Activated CD8-positive, alpha-beta T cell treated with anti-CD3 and anti-CD28 coated beads, Interleukin-2, amount 10 ng/mL, durations not matched to agents 7 days and 5 days (primary cell): ENCODE results near the gene USP17L26. TPM values are rescaled to one million over a fixed set of nuclear protein-coding genes. Genes with fewer than 3 reads are reported as not detected.
A peak's percentile ranks its signal among the peaks of the same experiment; 100 is the strongest.
"Not testable (repeated sequence)": the region's sequence is repeated elsewhere in the genome, so short reads cannot be mapped to it uniquely, and the experiment has no call there.

Source experiments
- ATAC-seq: fragments of 150-1000 bp; cut with Tn5 transposase; one replicate; pipeline ENCODE4 v1.10.0; 2021; ENCODE audit warnings: moderate library complexity
- CTCF ChIA-PET: fragments of 350-600 bp; sonication (Branson Sonifier 250); formaldehyde crosslinking; loops from one replicate; lab custom pipeline; 2021; ENCODE audit warnings: antibody characterized with exemption; lab: Charles Lee
- POLR2A ChIA-PET: fragments of 350-600 bp; sonication (Branson Sonifier 250); formaldehyde crosslinking; loops from one replicate; lab custom pipeline; 2021; ENCODE audit warnings: antibody characterized with exemption; lab: Charles Lee
- DNase-seq: peaks from one replicate; pipeline ENCODE4 v3.0.0-alpha.2; 2020
- H3K27ac Mint-ChIP-seq: one replicate; pipeline ENCODE4 v1.8.0; 2021; ENCODE audit warnings: mild to moderate bottlenecking, mixed read lengths
- H3K27me3 Mint-ChIP-seq: one replicate; pipeline ENCODE4 v1.8.0; 2021; ENCODE audit warnings: low read depth, mixed read lengths
- H3K36me3 Mint-ChIP-seq: one replicate; pipeline ENCODE4 v1.8.0; 2021; ENCODE audit warnings: low read depth, mixed read lengths
- H3K4me1 Mint-ChIP-seq: one replicate; pipeline ENCODE4 v1.8.0; 2021; ENCODE audit warnings: low read depth, mixed read lengths
- H3K4me3 Mint-ChIP-seq: one replicate; pipeline ENCODE4 v1.8.0; 2021; ENCODE audit warnings: mild to moderate bottlenecking, mixed read lengths
- H3K9me3 Mint-ChIP-seq: one replicate; pipeline ENCODE4 v1.8.0; 2022; ENCODE audit warnings: mixed read lengths; ENCODE audit not compliant: insufficient read depth
- total RNA-seq, 2 experiments: library from RNA; stranded (reverse); gene quantifications; one replicate each; pipeline ENCODE4 v1.2.3, GENCODE V29; 2021

The USP17L26 gene
- not detected for total RNA-seq

GRCh38 chr4:9334358-9334757, at the start of gene USP17L26:
USP17L26 (plus strand) TSS chr4:9334658; CDS start chr4:9334658, 0 bp downstream.
- CTCF ChIA-PET, H3K9me3 Mint-ChIP-seq, H3K36me3 Mint-ChIP-seq, ATAC-seq, H3K4me3 Mint-ChIP-seq, H3K27ac Mint-ChIP-seq, POLR2A ChIA-PET, H3K27me3 Mint-ChIP-seq, H3K4me1 Mint-ChIP-seq, DNase-seq: not testable (repeated sequence)

- H3K9me3 Mint-ChIP-seq, DNase-seq, H3K4me3 Mint-ChIP-seq, ATAC-seq, H3K27ac Mint-ChIP-seq, H3K36me3 Mint-ChIP-seq, H3K4me1 Mint-ChIP-seq, CTCF ChIA-PET, POLR2A ChIA-PET, H3K27me3 Mint-ChIP-seq: not testable (repeated sequence)
Measured at GRCh38 chr4:9324191-9324590, 10.3 kb upstream of the USP17L26 start.

GRCh38 chr4:9324865-9325264, 9.6 kb upstream of the USP17L26 start, which contains the start of gene USP17L24:
USP17L24 (plus strand) TSS chr4:9325165; CDS start chr4:9325165, 0 bp downstream.
- POLR2A ChIA-PET, H3K4me3 Mint-ChIP-seq, ATAC-seq, H3K4me1 Mint-ChIP-seq, DNase-seq, H3K36me3 Mint-ChIP-seq, H3K27ac Mint-ChIP-seq, H3K9me3 Mint-ChIP-seq, H3K27me3 Mint-ChIP-seq, CTCF ChIA-PET: not testable (repeated sequence)

DNA sequence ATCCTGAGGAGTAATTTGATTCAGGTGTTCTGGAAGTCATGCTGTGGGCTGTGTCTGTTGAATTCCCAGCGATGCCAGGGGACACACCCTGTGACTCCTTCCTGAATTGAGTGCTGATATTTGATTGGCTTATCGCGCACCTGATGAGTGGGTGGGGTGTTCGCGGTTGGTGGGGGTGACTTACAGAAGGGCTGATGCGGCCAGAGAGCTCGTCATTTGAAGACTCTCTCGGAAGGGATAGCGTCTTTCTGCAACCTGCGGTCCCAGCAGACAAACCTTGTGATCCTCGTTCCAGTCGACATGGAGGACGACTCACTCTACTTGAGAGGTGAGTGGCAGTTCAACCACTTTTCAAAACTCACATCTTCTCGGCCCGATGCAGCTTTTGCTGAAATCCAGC, 4.8 kb upstream of the USP17L26 start, which contains the start of gene USP17L25:
Gene USP17L25, plus strand, starts transcription at position 301 of the 400 bp plus-strand sequence. Its CDS starts 0 bp downstream, at position 301.
- H3K27me3 Mint-ChIP-seq, POLR2A ChIA-PET, H3K27ac Mint-ChIP-seq, CTCF ChIA-PET, H3K9me3 Mint-ChIP-seq, DNase-seq, H3K4me3 Mint-ChIP-seq, H3K4me1 Mint-ChIP-seq, ATAC-seq, H3K36me3 Mint-ChIP-seq: not testable (repeated sequence)

- H3K27me3 Mint-ChIP-seq, H3K4me3 Mint-ChIP-seq, H3K9me3 Mint-ChIP-seq, ATAC-seq, H3K27ac Mint-ChIP-seq, POLR2A ChIA-PET, CTCF ChIA-PET, H3K4me1 Mint-ChIP-seq, H3K36me3 Mint-ChIP-seq, DNase-seq: not testable (repeated sequence)
Measured at GRCh38 chr4:9339103-9339502, 4.6 kb downstream of the USP17L26 start, which contains the start of gene USP17L5. USP17L5 (plus strand) TSS chr4:9339403; CDS start chr4:9339403, 0 bp downstream.

DNA sequence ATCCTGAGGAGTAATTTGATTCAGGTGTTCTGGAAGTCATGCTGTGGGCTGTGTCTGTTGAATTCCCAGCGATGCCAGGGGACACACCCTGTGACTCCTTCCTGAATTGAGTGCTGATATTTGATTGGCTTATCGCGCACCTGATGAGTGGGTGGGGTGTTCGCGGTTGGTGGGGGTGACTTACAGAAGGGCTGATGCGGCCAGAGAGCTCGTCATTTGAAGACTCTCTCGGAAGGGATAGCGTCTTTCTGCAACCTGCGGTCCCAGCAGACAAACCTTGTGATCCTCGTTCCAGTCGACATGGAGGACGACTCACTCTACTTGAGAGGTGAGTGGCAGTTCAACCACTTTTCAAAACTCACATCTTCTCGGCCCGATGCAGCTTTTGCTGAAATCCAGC, 9.4 kb downstream of the USP17L26 start, which contains the start of gene USP17L27:
Gene USP17L27, plus strand, starts transcription at position 301 of the 400 bp plus-strand sequence. Its CDS starts 0 bp downstream, at position 301.
- H3K4me3 Mint-ChIP-seq, CTCF ChIA-PET, H3K27ac Mint-ChIP-seq, H3K27me3 Mint-ChIP-seq, ATAC-seq, POLR2A ChIA-PET, H3K36me3 Mint-ChIP-seq, H3K9me3 Mint-ChIP-seq, DNase-seq, H3K4me1 Mint-ChIP-seq: not testable (repeated sequence)

DNA sequence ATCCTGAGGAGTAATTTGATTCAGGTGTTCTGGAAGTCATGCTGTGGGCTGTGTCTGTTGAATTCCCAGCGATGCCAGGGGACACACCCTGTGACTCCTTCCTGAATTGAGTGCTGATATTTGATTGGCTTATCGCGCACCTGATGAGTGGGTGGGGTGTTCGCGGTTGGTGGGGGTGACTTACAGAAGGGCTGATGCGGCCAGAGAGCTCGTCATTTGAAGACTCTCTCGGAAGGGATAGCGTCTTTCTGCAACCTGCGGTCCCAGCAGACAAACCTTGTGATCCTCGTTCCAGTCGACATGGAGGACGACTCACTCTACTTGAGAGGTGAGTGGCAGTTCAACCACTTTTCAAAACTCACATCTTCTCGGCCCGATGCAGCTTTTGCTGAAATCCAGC, 14.1 kb downstream of the USP17L26 start, which contains the start of gene USP17L28:
Gene USP17L28, plus strand, starts transcription at position 301 of the 400 bp plus-strand sequence. Its CDS starts 0 bp downstream, at position 301.
- POLR2A ChIA-PET, H3K9me3 Mint-ChIP-seq, CTCF ChIA-PET, H3K27me3 Mint-ChIP-seq, H3K36me3 Mint-ChIP-seq, DNase-seq, H3K4me3 Mint-ChIP-seq, H3K4me1 Mint-ChIP-seq, H3K27ac Mint-ChIP-seq, ATAC-seq: not testable (repeated sequence)

DNA sequence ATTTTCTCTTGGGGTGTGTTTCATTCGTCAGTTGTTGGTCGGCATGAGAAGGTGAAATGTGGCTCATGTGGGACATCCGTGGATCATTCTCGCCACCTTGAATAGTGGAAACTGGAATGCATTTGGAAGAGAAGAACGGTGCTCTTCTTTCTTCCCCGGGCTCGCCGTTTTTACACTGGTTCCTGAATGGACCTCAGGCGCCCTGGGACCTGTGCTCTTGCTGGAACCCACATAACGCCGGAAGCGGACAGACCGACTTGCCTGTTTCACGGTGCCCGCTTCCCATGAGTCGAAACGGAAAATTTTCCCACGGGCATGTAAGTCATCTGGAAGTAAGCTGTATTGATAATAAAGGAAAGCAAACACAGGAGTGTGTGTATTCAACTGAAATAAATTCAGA, 16.4 kb downstream of the USP17L26 start:
- H3K4me3 Mint-ChIP-seq, H3K27ac Mint-ChIP-seq, CTCF ChIA-PET, H3K36me3 Mint-ChIP-seq, H3K9me3 Mint-ChIP-seq, DNase-seq, POLR2A ChIA-PET, ATAC-seq, H3K4me1 Mint-ChIP-seq, H3K27me3 Mint-ChIP-seq: not testable (repeated sequence)

DNA sequence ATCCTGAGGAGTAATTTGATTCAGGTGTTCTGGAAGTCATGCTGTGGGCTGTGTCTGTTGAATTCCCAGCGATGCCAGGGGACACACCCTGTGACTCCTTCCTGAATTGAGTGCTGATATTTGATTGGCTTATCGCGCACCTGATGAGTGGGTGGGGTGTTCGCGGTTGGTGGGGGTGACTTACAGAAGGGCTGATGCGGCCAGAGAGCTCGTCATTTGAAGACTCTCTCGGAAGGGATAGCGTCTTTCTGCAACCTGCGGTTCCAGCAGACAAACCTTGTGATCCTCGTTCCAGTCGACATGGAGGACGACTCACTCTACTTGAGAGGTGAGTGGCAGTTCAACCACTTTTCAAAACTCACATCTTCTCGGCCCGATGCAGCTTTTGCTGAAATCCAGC, 18.9 kb downstream of the USP17L26 start, which contains the start of gene USP17L29:
Gene USP17L29, plus strand, starts transcription at position 301 of the 400 bp plus-strand sequence. Its CDS starts 0 bp downstream, at position 301.
- CTCF ChIA-PET, H3K27ac Mint-ChIP-seq, H3K36me3 Mint-ChIP-seq: not testable (repeated sequence)

DNA sequence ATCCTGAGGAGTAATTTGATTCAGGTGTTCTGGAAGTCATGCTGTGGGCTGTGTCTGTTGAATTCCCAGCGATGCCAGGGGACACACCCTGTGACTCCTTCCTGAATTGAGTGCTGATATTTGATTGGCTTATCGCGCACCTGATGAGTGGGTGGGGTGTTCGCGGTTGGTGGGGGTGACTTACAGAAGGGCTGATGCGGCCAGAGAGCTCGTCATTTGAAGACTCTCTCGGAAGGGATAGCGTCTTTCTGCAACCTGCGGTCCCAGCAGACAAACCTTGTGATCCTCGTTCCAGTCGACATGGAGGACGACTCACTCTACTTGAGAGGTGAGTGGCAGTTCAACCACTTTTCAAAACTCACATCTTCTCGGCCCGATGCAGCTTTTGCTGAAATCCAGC, 28.4 kb downstream of the USP17L26 start, which contains the start of gene USP17L30:
Gene USP17L30, plus strand, starts transcription at position 301 of the 400 bp plus-strand sequence. Its CDS starts 0 bp downstream, at position 301.
- ATAC-seq, H3K4me1 Mint-ChIP-seq, POLR2A ChIA-PET, DNase-seq, CTCF ChIA-PET, H3K27me3 Mint-ChIP-seq, H3K36me3 Mint-ChIP-seq, H3K4me3 Mint-ChIP-seq, H3K27ac Mint-ChIP-seq, H3K9me3 Mint-ChIP-seq: not testable (repeated sequence)

More for the DNA sequence above, 18.9 kb downstream of the USP17L26 start, which contains the start of gene USP17L29:
- H3K4me3 Mint-ChIP-seq, POLR2A ChIA-PET, H3K27me3 Mint-ChIP-seq, H3K9me3 Mint-ChIP-seq, H3K4me1 Mint-ChIP-seq, ATAC-seq, DNase-seq: not testable (repeated sequence)

DNA sequence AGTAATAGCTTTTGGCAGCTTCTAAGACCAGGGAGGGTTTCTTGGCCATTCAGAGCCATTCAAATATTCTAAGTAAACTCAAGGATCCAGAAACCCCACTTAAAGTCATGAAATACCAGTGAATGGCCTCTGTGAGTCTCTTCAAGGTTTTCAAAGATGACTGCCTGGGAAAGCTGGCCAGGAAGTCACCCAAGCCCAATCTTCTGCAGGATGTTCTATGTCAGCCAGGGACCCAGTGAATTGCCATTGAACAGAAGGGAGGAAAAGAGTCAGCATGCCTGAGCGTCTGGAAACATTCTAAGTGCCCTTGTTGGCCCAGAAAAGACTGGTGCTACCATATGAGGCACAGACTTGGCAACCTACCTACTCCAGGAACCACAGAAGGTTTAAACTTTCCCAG, 45.4 kb downstream of the USP17L26 start:
- H3K9me3 Mint-ChIP-seq, H3K27ac Mint-ChIP-seq, H3K4me1 Mint-ChIP-seq, H3K27me3 Mint-ChIP-seq, POLR2A ChIA-PET, H3K4me3 Mint-ChIP-seq, DNase-seq, ATAC-seq, CTCF ChIA-PET, H3K36me3 Mint-ChIP-seq: not testable (repeated sequence)

GRCh38 chr4:9381012-9381534, 46.6 kb downstream of the USP17L26 start:
- CTCF ChIA-PET, H3K27me3 Mint-ChIP-seq, POLR2A ChIA-PET, H3K27ac Mint-ChIP-seq, H3K9me3 Mint-ChIP-seq, H3K4me1 Mint-ChIP-seq, H3K36me3 Mint-ChIP-seq: not testable (repeated sequence)
- peak; percentile 73 for DNase-seq
- peak overlapping the region; percentile 67 for H3K4me3 Mint-ChIP-seq
- peak; percentile 70 for ATAC-seq
